ENCODE data around the gene MMRN2.

DNA sequence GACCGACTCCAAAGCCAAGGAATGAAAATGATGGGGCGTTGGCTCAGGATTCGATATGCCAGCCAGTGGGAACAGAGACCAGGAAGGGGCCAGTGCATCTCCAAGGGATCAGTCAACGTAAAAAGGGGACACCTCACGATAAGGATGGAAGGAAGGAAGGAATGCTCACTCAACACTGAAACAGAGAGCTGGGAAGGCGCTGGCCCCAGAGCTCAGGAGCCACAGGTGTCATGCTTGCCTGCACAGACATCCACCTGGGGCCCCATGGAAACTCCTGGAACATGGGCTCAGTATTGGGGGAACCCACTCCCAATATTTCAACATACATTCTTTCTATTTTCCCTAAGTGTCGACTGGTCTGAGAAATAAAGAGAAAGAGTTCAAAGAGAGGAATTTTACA lies 5.3 kb downstream of the MMRN2 start:
- no peak for TF ChIP-seq POLR2A (IDR thresholded peaks at IDR 0.05; ENCODE audit: low read depth, low read length)
- no peak for TF ChIP-seq POLR2AphosphoS5 (IDR thresholded peaks at IDR 0.05; ENCODE audit: low read depth, low read length)
